ENCODE data around the gene JAM3. TPM values are rescaled to one million over a fixed set of nuclear protein-coding genes. Genes with fewer than 3 reads are reported as not detected.

Gene JAM3
- total RNA-seq, 4 donors from 2014 or later = 10.9 to 14.7 (median 12.1) TPM

GRCh38 chr11:134151083-134151747 is 82.3 kb downstream of the JAM3 start:
- H3K36me3 ChIP-seq = peaks cover 63% of the 10 kb centered on the region
- no peak for TF ChIP-seq POLR2A (IDR thresholded peaks at IDR 0.05)
- no peak for TF ChIP-seq POLR2AphosphoS5 (IDR thresholded peaks at IDR 0.05)
- no peak for TF ChIP-seq CTCF (IDR thresholded peaks at IDR 0.05)
- TF ChIP-seq EP300 (IDR thresholded peaks at IDR 0.05) = no peak
- no peaks in the 10 kb centered on the region for H3K27me3 ChIP-seq
- DNase-seq (ENCODE audit: low spot score in 2 of 2) = no peak
- H3K9me3 ChIP-seq = no peaks in the 10 kb centered on the region
- no peak overlapping the region for H3K4me3 ChIP-seq
- WGBS = 84% methylated on average over 10 of the region's 10 CpGs
- H3K27ac ChIP-seq = no peak overlapping the region
- H3K4me1 ChIP-seq = peaks cover 3% of the 10 kb centered on the region

- TF ChIP-seq POLR2AphosphoS5 (IDR thresholded peaks at IDR 0.05) (no peak), POLR2A (IDR thresholded peaks at IDR 0.05) (no peak), EP300 (IDR thresholded peaks at IDR 0.05) (no peak), CTCF (IDR thresholded peaks at IDR 0.05) (no peak)
These were observed 83.8 kb downstream of the JAM3 start for GRCh38 chr11:134152696-134153095.

GRCh38 chr11:134153147-134153905 is 84.5 kb downstream of the JAM3 start:
- WGBS = 87% methylated on average over 30 of the region's 30 CpGs
- DNase-seq (ENCODE audit: low spot score in 2 of 2) = no peak
- Histone ChIP-seq H3K36me3 (peaks cover 78% of the 10 kb centered on the region), H3K4me3 (no peak overlapping the region), H3K27ac (no peak overlapping the region), H3K27me3 (no peaks in the 10 kb centered on the region), H3K4me1 (peaks cover 3% of the 10 kb centered on the region), H3K9me3 (no peaks in the 10 kb centered on the region)
- TF ChIP-seq POLR2A (IDR thresholded peaks at IDR 0.05) (no peak), POLR2AphosphoS5 (IDR thresholded peaks at IDR 0.05) (no peak), CTCF (IDR thresholded peaks at IDR 0.05) (no peak), EP300 (IDR thresholded peaks at IDR 0.05) (no peak)

More at GRCh38 chr11:134152696-134153095, 83.8 kb downstream of the JAM3 start:
- peaks cover 74% of the 10 kb centered on the region for H3K36me3 ChIP-seq
- H3K9me3 ChIP-seq = no peaks in the 10 kb centered on the region
- peaks cover 3% of the 10 kb centered on the region for H3K4me1 ChIP-seq
- no peak for DNase-seq (ENCODE audit: low spot score in 2 of 2)
- H3K27ac ChIP-seq = no peak overlapping the region
- no peak overlapping the region for H3K4me3 ChIP-seq
- no peaks in the 10 kb centered on the region for H3K27me3 ChIP-seq
- 85% methylated on average over 9 of the region's 9 CpGs for WGBS

- H3K36me3 ChIP-seq = peaks cover 77% of the 10 kb centered on the region
- TF ChIP-seq POLR2AphosphoS5 (IDR thresholded peaks at IDR 0.05) = no peak
- TF ChIP-seq POLR2A (IDR thresholded peaks at IDR 0.05) = no peak
- TF ChIP-seq CTCF (IDR thresholded peaks at IDR 0.05) = no peak
- TF ChIP-seq EP300 (IDR thresholded peaks at IDR 0.05) = no peak
These were observed 85.6 kb downstream of the JAM3 start for GRCh38 chr11:134154441-134154840.

GRCh38 chr11:134155456-134155855 is 86.6 kb downstream of the JAM3 start:
- Histone ChIP-seq H3K27ac (no peak overlapping the region), H3K27me3 (no peaks in the 10 kb centered on the region), H3K9me3 (no peaks in the 10 kb centered on the region), H3K36me3 (peaks cover 80% of the 10 kb centered on the region), H3K4me3 (no peak overlapping the region), H3K4me1 (peaks cover 3% of the 10 kb centered on the region)
- TF ChIP-seq POLR2AphosphoS5 (IDR thresholded peaks at IDR 0.05) (no peak), EP300 (IDR thresholded peaks at IDR 0.05) (no peak), POLR2A (IDR thresholded peaks at IDR 0.05) (no peak), CTCF (IDR thresholded peaks at IDR 0.05) (no peak)
- WGBS = 87% methylated on average over 14 of the region's 16 CpGs
- no peak for DNase-seq (ENCODE audit: low spot score in 2 of 2)

More at GRCh38 chr11:134154441-134154840, 85.6 kb downstream of the JAM3 start:
- Histone ChIP-seq H3K4me3 (no peak overlapping the region), H3K27me3 (no peaks in the 10 kb centered on the region), H3K4me1 (peaks cover 3% of the 10 kb centered on the region), H3K27ac (no peak overlapping the region), H3K9me3 (no peaks in the 10 kb centered on the region)
- no peak for DNase-seq (ENCODE audit: low spot score in 2 of 2)
- WGBS = 86% methylated on average over 4 of the region's 11 CpGs

Data from suprapubic skin (tissue), 4 donors.